HG02943 (cell line): Measurements from ENCODE around the gene DHRS7B.

ENCODE experiments used
- ATAC-seq: cut with Tn5 transposase; IDR thresholded peaks from one replicate; pipeline ENCODE4 v1.9.1; 2021; ENCODE audit warnings: mild to moderate bottlenecking, low read depth, moderate library complexity; ENCODE audit not compliant: unreplicated experiment

DHRS7B gene

DNA sequence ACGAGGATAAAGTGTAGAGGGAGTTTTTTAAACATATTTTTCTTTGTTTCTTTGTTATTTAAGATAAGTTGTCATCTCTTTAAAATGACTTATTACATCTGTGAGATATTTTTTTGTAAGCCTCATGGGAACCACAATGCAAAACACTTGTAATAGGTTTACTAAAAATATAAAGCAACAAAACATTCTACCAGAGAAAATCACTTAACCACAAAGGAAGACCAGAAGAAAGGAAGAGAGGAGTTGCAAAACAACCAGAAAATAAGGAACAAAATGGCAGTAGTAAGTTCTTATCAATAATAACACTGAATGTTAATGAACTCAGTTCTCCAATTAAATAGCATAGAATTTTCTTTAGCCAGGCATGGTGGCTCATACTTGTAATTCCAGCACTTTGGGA, 22.9 kb downstream of the DHRS7B start:
- ATAC-seq, result no peak

DNA sequence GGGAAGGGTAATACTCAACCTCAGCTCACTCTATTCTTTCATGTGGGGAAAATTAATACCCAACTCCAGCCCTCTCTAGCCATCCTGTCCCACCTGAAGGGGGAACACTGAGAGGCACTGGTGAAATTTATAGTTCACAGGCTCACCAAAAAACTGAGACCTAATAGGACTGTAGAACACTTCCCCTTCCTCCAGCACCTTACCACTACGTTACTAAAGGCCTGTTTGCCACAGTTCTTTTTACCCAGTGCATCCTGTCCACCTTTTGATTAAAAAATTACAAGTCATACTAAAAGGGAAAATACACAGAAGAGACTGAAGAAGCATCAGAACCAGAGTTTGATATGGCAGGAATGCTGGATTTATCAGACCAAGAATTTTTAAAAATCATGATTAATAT, 26.0 kb downstream of the DHRS7B start:
- no peak for ATAC-seq

DNA sequence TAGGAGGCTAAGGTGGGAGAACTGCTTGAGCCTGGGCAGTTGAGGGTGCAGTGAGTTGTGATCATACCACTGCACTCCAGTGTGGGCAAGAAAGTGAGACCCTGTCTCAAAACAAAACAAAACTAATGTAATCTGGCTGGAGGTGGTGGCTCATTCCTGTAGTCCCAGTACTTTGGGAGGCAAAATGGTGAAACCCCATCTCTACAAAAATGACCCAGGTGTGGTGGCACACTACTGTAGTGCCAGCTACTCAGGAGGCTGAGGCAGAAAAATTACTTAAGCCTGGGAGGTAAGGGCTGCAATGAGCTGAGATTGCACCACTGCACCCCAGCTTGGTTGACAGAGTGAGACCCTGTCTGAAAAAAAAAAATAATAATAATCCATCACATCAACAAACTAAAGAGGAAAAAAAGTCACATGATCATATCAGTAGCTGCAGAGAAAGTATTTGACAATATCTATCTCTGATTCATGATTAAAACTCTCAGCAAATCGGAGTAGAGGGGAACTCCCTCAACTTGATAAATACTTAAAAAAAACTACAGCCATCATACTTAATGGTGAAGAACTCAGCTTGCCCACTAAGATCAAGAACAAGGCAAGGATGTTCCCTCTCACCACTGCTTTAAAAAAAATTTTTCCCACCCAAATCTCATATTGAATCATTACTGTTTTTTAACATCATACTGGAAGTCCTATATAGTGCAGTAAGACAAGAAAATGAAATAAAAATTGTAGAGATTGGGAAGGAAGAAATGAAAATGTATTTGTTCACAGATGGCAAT, 31.0 kb downstream of the DHRS7B start:
- ATAC-seq, result no peak

- ATAC-seq, result no peak
These were observed 33.6 kb downstream of the DHRS7B start for GRCh38 chr17:21160401-21160800.

DNA sequence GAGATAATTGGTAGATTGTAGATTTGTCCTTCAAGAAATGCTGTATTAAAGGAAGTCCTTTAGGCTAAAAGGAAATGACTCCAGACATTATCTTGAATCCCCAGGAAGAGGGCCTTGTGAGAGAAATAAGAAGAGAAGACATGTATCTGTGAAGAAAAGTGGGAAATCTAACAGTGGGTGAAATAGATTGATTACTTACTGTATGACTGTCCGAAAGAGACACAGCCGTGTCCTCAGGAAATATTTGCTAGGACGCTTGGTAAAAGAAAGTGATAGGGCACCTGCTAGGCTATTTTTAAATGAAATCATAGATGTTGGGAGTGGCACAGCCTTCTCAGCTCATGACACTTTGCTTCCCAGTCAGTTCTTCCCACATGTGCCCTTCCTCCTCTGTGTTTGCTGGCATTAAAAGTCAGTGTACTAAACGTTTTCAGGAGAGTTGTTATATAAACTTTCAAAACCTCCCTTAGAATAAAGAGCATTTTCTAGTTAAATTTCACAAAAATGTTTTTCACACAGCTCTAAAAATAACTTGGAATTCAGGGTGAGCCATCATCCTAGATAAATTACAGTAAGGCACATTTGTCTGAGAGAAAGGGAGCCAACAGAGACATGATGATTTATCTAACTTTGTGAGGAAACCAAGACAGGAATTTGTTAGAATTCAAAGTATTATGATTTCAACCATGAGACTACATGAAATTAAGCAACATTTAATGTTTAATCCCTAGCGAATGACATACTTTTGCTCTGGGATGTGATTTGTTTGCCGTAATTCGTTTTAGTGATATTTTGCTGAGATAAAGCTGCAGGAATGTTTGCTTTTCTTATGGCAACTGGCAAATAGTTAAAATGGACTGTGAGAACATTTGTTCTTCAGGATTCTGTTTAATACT, 35.0 kb downstream of the DHRS7B start:
- no peak for ATAC-seq

DNA sequence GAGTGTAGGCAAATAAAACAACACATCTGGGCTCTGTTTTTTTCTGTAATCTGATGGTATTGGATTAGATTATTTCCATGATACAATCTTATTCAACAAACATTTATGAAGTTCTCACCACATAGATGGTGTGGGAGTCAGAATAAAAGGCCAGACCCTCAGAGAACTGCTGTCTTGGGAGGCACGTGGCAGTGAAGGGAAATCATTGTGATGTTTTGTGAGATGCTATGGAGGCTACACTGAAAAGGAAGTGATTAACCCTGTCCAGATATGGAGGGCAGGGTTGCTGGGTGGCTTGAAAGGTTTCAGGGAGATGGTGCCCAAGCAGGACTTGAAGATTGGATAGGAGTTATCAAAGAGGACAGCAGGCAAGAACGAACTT, 35.6 kb downstream of the DHRS7B start:
- no peak for ATAC-seq

DNA sequence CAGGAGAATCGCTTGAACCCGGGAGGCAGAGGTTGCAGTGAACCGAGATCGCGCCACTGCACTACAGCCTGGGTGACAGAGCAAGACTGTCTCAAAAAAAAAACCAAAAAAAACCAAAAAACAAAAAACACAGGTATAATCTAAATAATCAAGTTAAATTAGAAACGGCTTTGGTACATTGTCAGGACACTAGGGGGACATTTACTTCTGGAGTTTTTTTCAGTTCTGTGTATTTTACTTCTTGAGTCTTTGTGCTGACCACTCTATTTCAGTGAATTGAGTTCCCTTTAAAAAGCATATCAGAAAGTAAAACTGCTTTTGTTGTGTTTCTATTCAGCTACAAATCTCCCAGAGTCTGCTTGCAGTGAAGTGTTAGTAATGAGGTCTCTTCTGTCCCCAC, 36.3 kb downstream of the DHRS7B start:
- ATAC-seq, result no peak

DNA sequence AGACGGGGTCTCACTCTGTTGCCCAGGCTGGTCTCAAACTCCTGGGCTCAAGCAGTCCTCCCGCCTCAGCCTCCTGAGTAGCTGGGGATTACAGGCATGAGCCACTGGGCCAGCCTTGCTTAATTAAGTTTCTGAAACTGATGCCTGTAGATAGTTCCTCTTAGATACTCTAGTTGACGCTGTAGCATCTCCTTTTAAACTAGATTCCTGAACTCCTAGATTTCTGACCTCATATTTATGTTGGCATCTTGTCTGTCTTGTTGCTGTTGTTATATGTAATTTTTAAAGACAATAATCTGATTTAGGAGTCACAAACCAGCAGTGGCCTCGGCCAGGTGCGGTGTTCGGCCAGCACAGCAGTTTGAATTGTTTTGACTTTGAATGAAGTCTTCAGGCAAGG, 37.5 kb downstream of the DHRS7B start:
- no peak for ATAC-seq

GRCh38 chr17:21164620-21165019, 37.9 kb downstream of the DHRS7B start:
- ATAC-seq, result no peak

GRCh38 chr17:21165922-21166594, 39.3 kb downstream of the DHRS7B start:
- ATAC-seq, result no peak

- no peak for ATAC-seq
These were observed 39.9 kb downstream of the DHRS7B start for GRCh38 chr17:21166595-21167210.

DNA sequence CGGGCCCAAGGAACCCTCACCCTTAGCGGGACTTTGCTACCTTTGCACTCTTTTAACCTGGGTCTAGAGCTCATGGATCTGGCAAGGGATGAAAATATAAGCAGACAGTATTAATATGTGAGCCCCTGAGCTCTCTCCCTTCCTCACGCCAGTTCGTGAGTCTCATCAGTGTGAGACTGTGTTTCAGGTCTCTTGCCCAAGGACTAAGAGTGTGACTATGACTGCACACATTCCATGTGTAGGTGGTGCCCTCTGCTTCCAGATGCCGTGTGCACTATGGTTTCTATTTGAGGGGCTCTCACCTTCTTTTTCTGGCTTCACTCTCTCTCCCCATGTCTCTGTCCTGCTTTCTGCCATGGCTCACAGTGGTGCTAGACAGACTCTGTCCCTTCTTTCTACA, 40.5 kb downstream of the DHRS7B start:
- no peak for ATAC-seq

DNA sequence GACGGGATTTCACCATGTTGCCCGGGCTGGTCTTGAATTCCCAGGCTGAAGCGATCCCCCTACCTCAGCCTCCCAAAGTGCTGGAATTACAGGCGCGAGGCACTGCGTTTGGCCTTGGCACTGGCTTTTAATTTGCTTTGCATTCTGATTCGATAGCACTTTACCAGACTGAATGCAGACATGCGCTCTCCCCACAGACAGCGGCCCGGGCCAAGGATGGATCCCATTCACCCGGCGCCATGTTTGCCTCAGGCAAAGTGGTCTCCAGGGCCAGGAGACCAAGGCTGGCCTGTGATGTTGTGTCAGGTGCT, 41.7 kb downstream of the DHRS7B start:
- no peak for ATAC-seq

GRCh38 chr17:21169496-21169895, 42.7 kb downstream of the DHRS7B start:
- no peak for ATAC-seq

GRCh38 chr17:21170809-21171208, 44.0 kb downstream of the DHRS7B start:
- no peak for ATAC-seq

GRCh38 chr17:21171309-21171922, 44.7 kb downstream of the DHRS7B start:
- ATAC-seq, result peak; percentile 78

- no peak for ATAC-seq
These were observed 45.3 kb downstream of the DHRS7B start for GRCh38 chr17:21171970-21172510.

DNA sequence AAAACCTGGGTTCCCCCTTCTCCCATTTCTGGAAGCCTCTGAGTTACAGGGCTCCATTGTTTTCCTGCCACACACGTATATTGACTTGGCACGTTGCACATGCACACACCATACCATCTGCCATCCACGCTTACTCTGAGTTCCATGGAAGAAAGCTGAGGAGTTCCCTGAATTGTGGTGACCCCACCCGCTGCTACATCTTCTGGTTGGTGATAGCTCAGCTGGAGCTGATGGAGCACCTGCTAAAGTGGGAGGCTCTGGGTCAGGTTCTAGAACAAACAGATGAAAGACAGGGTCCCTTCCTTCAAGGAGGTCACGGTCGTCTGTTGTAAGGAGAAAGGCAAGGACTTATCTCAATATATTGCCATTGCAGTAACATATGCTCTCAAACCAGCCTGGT, 46.1 kb downstream of the DHRS7B start:
- no peak for ATAC-seq

GRCh38 chr17:21173543-21173942, 46.8 kb downstream of the DHRS7B start:
- no peak for ATAC-seq

- ATAC-seq, result no peak
These were observed 47.4 kb downstream of the DHRS7B start for GRCh38 chr17:21174186-21174585.
